IPS DF 6.9 (cell line): ENCODE measurements around the gene KCNQ1.

Source experiments
- DNase-seq: peaks from one replicate; pipeline ENCODE4 v3.0.0-alpha.2; 2013; ENCODE audit warnings: low read depth, low spot score
- H3K27ac ChIP-seq: one replicate; pipeline ENCODE4 v1.5.1; 2013; ENCODE audit warnings: low read length, control low read depth
- H3K27me3 ChIP-seq: 2 replicates; pipeline ENCODE4 v1.6.1; 2013; ENCODE audit warnings: mild to moderate bottlenecking, low read length; ENCODE audit not compliant: control insufficient read depth, insufficient read depth
- H3K36me3 ChIP-seq: 2 replicates; pipeline ENCODE4 v1.6.1; 2013; ENCODE audit warnings: low read length; ENCODE audit not compliant: control insufficient read depth, insufficient read depth
- H3K4me1 ChIP-seq: 2 replicates; pipeline ENCODE4 v1.6.1; 2013; ENCODE audit warnings: low read length; ENCODE audit not compliant: control insufficient read depth, insufficient read depth
- H3K4me3 ChIP-seq: 2 replicates; pipeline ENCODE4 v1.5.1; 2013; ENCODE audit warnings: mild to moderate bottlenecking, low read length
- H3K9me3 ChIP-seq: 2 replicates; pipeline ENCODE4 v1.6.1; 2013; ENCODE audit warnings: low read length, inconsistent platforms; ENCODE audit not compliant: control insufficient read depth, insufficient read depth
- WGBS: extraction: QIAGEN DNeasy Blood & Tissue Kit; methylation state at CpG from one replicate; pipeline ENCODE4 v1.1.7; 2013; ENCODE audit warnings: mixed read lengths, missing lambda C conversion rate; ENCODE audit not compliant: insufficient read length, insufficient coverage; 5-methylcytosine and 5-hydroxymethylcytosine counted together

Gene KCNQ1

GRCh38 chr11:2570841-2571597 lies 126.2 kb downstream of the KCNQ1 start:
- no CpG with 5 or more reads among the region's 25 CpGs for WGBS
- Histone ChIP-seq H3K27ac (no peak overlapping the region), H3K36me3 (no peaks in the 10 kb centered on the region; the same call in 1 of the 2 replicates), H3K27me3 (peaks cover 13% of the 10 kb centered on the region; the same call in 1 of the 2 replicates), H3K9me3 (no peaks in the 10 kb centered on the region), H3K4me3 (no peak overlapping the region), H3K4me1 (no peaks in the 10 kb centered on the region)
- DNase-seq = no peak

- Histone ChIP-seq H3K4me1 (no peaks in the 10 kb centered on the region), H3K27me3 (peaks cover 11% of the 10 kb centered on the region; the same call in 1 of the 2 replicates), H3K4me3 (no peak overlapping the region), H3K36me3 (no peaks in the 10 kb centered on the region; the same call in 1 of the 2 replicates), H3K9me3 (no peaks in the 10 kb centered on the region), H3K27ac (no peak overlapping the region)
- no CpG with 5 or more reads among the region's 23 CpGs for whole genome bisulfite sequencing
- DNase-seq = no peak
These were observed 126.9 kb downstream of the KCNQ1 start for GRCh38 chr11:2571598-2572281.

GRCh38 chr11:2572491-2573239 lies 127.9 kb downstream of the KCNQ1 start:
- Histone ChIP-seq H3K9me3 (no peaks in the 10 kb centered on the region), H3K4me1 (peaks cover 1% of the 10 kb centered on the region; the same call in 1 of the 2 replicates), H3K27me3 (peaks cover 9% of the 10 kb centered on the region; the same call in 1 of the 2 replicates), H3K4me3 (no peak overlapping the region), H3K27ac (no peak overlapping the region), H3K36me3 (no peaks in the 10 kb centered on the region; the same call in 1 of the 2 replicates)
- no CpG with 5 or more reads among the region's 33 CpGs for WGBS
- no peak for DNase-seq

GRCh38 chr11:2573240-2574042 lies 128.6 kb downstream of the KCNQ1 start:
- no CpG with 5 or more reads among the region's 28 CpGs for WGBS
- Histone ChIP-seq H3K27ac (no peak overlapping the region), H3K4me3 (no peak overlapping the region), H3K27me3 (peaks cover 9% of the 10 kb centered on the region; the same call in 1 of the 2 replicates), H3K36me3 (no peaks in the 10 kb centered on the region; the same call in 1 of the 2 replicates), H3K9me3 (no peaks in the 10 kb centered on the region), H3K4me1 (peaks cover 1% of the 10 kb centered on the region; the same call in 1 of the 2 replicates)
- no peak for DNase-seq

GRCh38 chr11:2574043-2574552 lies 129.3 kb downstream of the KCNQ1 start:
- Histone ChIP-seq H3K27me3 (peaks cover 9% of the 10 kb centered on the region; the same call in 1 of the 2 replicates), H3K9me3 (no peaks in the 10 kb centered on the region), H3K27ac (no peak overlapping the region), H3K4me1 (peaks cover 1% of the 10 kb centered on the region; the same call in 1 of the 2 replicates), H3K36me3 (no peaks in the 10 kb centered on the region; the same call in 1 of the 2 replicates), H3K4me3 (no peak overlapping the region)
- no CpG with 5 or more reads among the region's 22 CpGs for WGBS
- no peak for DNase-seq

- Histone ChIP-seq H3K27ac (no peak overlapping the region), H3K4me3 (no peak overlapping the region), H3K4me1 (peaks cover 4% of the 10 kb centered on the region; the same call in 1 of the 2 replicates), H3K9me3 (no peaks in the 10 kb centered on the region), H3K27me3 (peaks cover 8% of the 10 kb centered on the region; the same call in 1 of the 2 replicates), H3K36me3 (no peaks in the 10 kb centered on the region; the same call in 1 of the 2 replicates)
- DNase-seq = no peak
- no CpG with 5 or more reads among the region's 45 CpGs for WGBS
These were observed 130.0 kb downstream of the KCNQ1 start for GRCh38 chr11:2574553-2575535.

GRCh38 chr11:2575591-2576051 lies 130.8 kb downstream of the KCNQ1 start:
- Histone ChIP-seq H3K4me1 (peaks cover 4% of the 10 kb centered on the region; the same call in 1 of the 2 replicates), H3K27ac (no peak overlapping the region), H3K4me3 (no peak overlapping the region), H3K36me3 (no peaks in the 10 kb centered on the region; the same call in 1 of the 2 replicates), H3K9me3 (no peaks in the 10 kb centered on the region), H3K27me3 (peaks cover 8% of the 10 kb centered on the region; the same call in 1 of the 2 replicates)
- no peak for DNase-seq
- WGBS = no CpG with 5 or more reads among the region's 17 CpGs

- Histone ChIP-seq H3K27ac (no peak overlapping the region), H3K4me3 (no peak overlapping the region), H3K4me1 (peaks cover 4% of the 10 kb centered on the region; the same call in 1 of the 2 replicates), H3K9me3 (no peaks in the 10 kb centered on the region), H3K36me3 (no peaks in the 10 kb centered on the region; the same call in 1 of the 2 replicates), H3K27me3 (peaks cover 8% of the 10 kb centered on the region; the same call in 1 of the 2 replicates)
- no peak for DNase-seq
- no CpG with 5 or more reads among the region's 15 CpGs for WGBS
These were observed 131.3 kb downstream of the KCNQ1 start for GRCh38 chr11:2576111-2576510.
